ENCODE results near the gene HIVEP3. TPM values are rescaled to one million over a fixed set of nuclear protein-coding genes. Genes with fewer than 3 reads are reported as not detected.

Gene HIVEP3
- total RNA-seq, 1 donor from 2014 or later = 5.8 TPM

GRCh38 chr1:41586230-41586629 lies 332.5 kb downstream of the HIVEP3 start:
- Histone ChIP-seq H3K4me3 (ENCODE audit: low read depth, low read length) (no peak overlapping the region), H3K36me3 (ENCODE audit: control insufficient read depth, insufficient read depth, low read length) (no peaks in the 10 kb centered on the region), H3K27me3 (ENCODE audit: control insufficient read depth, insufficient read depth, low read length) (no peaks in the 10 kb centered on the region)
- TF ChIP-seq CTCF (IDR thresholded peaks at IDR 0.05; ENCODE audit: insufficient read depth, low read length, poor library complexity, severe bottlenecking) = no peak
- no peak for DNase-seq (ENCODE audit: low read depth)

GRCh38 chr1:41583658-41584547 lies 334.8 kb downstream of the HIVEP3 start:
- no peak for TF ChIP-seq CTCF (IDR thresholded peaks at IDR 0.05; ENCODE audit: insufficient read depth, low read length, poor library complexity, severe bottlenecking)
- DNase-seq (ENCODE audit: low read depth) = no peak
- Histone ChIP-seq H3K27me3 (ENCODE audit: control insufficient read depth, insufficient read depth, low read length) (no peaks in the 10 kb centered on the region), H3K36me3 (ENCODE audit: control insufficient read depth, insufficient read depth, low read length) (no peaks in the 10 kb centered on the region), H3K4me3 (ENCODE audit: low read depth, low read length) (no peak overlapping the region)

- Histone ChIP-seq H3K36me3 (ENCODE audit: control insufficient read depth, insufficient read depth, low read length) (no peaks in the 10 kb centered on the region), H3K4me3 (ENCODE audit: low read depth, low read length) (no peak overlapping the region), H3K27me3 (ENCODE audit: control insufficient read depth, insufficient read depth, low read length) (no peaks in the 10 kb centered on the region)
- no peak for DNase-seq (ENCODE audit: low read depth)
- no peak for TF ChIP-seq CTCF (IDR thresholded peaks at IDR 0.05; ENCODE audit: insufficient read depth, low read length, poor library complexity, severe bottlenecking)
These were observed 335.7 kb downstream of the HIVEP3 start for GRCh38 chr1:41582851-41583657.

- H3K27me3 ChIP-seq (ENCODE audit: control insufficient read depth, insufficient read depth, low read length) = no peaks in the 10 kb centered on the region
- DNase-seq (ENCODE audit: low read depth) = no peak
- no peaks in the 10 kb centered on the region for H3K36me3 ChIP-seq (ENCODE audit: control insufficient read depth, insufficient read depth, low read length)
- TF ChIP-seq CTCF (IDR thresholded peaks at IDR 0.05; ENCODE audit: insufficient read depth, low read length, poor library complexity, severe bottlenecking) = no peak
- no peak overlapping the region for H3K4me3 ChIP-seq (ENCODE audit: low read depth, low read length)
These were observed 336.4 kb downstream of the HIVEP3 start for GRCh38 chr1:41582351-41582750.

- Histone ChIP-seq H3K4me3 (ENCODE audit: low read depth, low read length) (no peak overlapping the region), H3K27me3 (ENCODE audit: control insufficient read depth, insufficient read depth, low read length) (no peaks in the 10 kb centered on the region), H3K36me3 (ENCODE audit: control insufficient read depth, insufficient read depth, low read length) (no peaks in the 10 kb centered on the region)
- TF ChIP-seq CTCF (IDR thresholded peaks at IDR 0.05; ENCODE audit: insufficient read depth, low read length, poor library complexity, severe bottlenecking) = no peak
- no peak for DNase-seq (ENCODE audit: low read depth)
These were observed 336.8 kb downstream of the HIVEP3 start for GRCh38 chr1:41582004-41582325.
